Cardiac fibroblast (primary cell): ENCODE measurements around the gene AMER1.
A peak's percentile ranks its signal among the peaks of the same experiment; 100 is the strongest.

Source experiments
- DNase-seq, 2 donors: peaks; one replicate each; pipeline versions ENCODE4 v3.0.0 to v3.0.0-alpha.2; 2010; ENCODE audit warnings: low read depth in 2 of 2
- H3K4me3 ChIP-seq, 2 donors: replicated peaks in 1 of 2; 1 replicate in 1 of 2; 2 replicates in 1 of 2; pipeline ENCODE4 v1.5.1; 2011; ENCODE audit warnings: low read depth in 2 of 2, low read length in 2 of 2, mild to moderate bottlenecking in 2 of 2, moderate library complexity in 1 of 2
- CTCF ChIP-seq: IDR thresholded peaks from one replicate; pipeline ENCODE4 v1.5.1; 2011; ENCODE audit warnings: low read depth, mild to moderate bottlenecking, low read length, inconsistent platforms

Gene AMER1

GRCh38 chrX:64204701-64205440, 637 bp downstream of the AMER1 start:
- DNase-seq = peak; percentile 26 to 39

GRCh38 chrX:64204252-64204651, 1.3 kb downstream of the AMER1 start:
- peak in 1 of 2 donors; percentile 2 for DNase-seq
- peak overlapping the region; percentile 64 for H3K4me3 ChIP-seq
- TF ChIP-seq CTCF = no peak

More at GRCh38 chrX:64204701-64205440, 637 bp downstream of the AMER1 start:
- TF ChIP-seq CTCF = no peak
- H3K4me3 ChIP-seq = peak overlapping the region; percentile 64

- H3K4me3 ChIP-seq = no peak overlapping the region
- TF ChIP-seq CTCF = no peak
- DNase-seq = no peak
Observed at GRCh38 chrX:64202808-64203325, 2.6 kb downstream of the AMER1 start.

GRCh38 chrX:64198036-64198435, 7.5 kb downstream of the AMER1 start:
- DNase-seq = peak in 1 of 2 donors; percentile 2
- TF ChIP-seq CTCF = no peak

GRCh38 chrX:64196606-64197005, 8.9 kb downstream of the AMER1 start:
- no peak for TF ChIP-seq CTCF
- no peak overlapping the region for H3K4me3 ChIP-seq
- DNase-seq = no peak

More at GRCh38 chrX:64198036-64198435, 7.5 kb downstream of the AMER1 start:
- H3K4me3 ChIP-seq = no peak overlapping the region

- TF ChIP-seq CTCF = no peak
- DNase-seq = no peak
- no peak overlapping the region for H3K4me3 ChIP-seq
Observed at GRCh38 chrX:64195862-64196261, 9.6 kb downstream of the AMER1 start.
